ENCODE data around the gene GAB1.

GRCh38 chr4:143437476-143437875 is 100.8 kb downstream of the GAB1 start:
- TF ChIP-seq ZNF660 (tag by site-specific recombination; IDR thresholded peaks at IDR 0.05) (no peak), CTCF (tag by site-specific recombination; IDR thresholded peaks at IDR 0.05) (no peak), OSR2 (tag by site-specific recombination; IDR thresholded peaks at IDR 0.05) (no peak), TCF7L2 (IDR thresholded peaks at IDR 0.05; ENCODE audit: borderline replicate concordance, low read depth, low read length) (no peak)
- TF ChIP-seq, protein P1, sequence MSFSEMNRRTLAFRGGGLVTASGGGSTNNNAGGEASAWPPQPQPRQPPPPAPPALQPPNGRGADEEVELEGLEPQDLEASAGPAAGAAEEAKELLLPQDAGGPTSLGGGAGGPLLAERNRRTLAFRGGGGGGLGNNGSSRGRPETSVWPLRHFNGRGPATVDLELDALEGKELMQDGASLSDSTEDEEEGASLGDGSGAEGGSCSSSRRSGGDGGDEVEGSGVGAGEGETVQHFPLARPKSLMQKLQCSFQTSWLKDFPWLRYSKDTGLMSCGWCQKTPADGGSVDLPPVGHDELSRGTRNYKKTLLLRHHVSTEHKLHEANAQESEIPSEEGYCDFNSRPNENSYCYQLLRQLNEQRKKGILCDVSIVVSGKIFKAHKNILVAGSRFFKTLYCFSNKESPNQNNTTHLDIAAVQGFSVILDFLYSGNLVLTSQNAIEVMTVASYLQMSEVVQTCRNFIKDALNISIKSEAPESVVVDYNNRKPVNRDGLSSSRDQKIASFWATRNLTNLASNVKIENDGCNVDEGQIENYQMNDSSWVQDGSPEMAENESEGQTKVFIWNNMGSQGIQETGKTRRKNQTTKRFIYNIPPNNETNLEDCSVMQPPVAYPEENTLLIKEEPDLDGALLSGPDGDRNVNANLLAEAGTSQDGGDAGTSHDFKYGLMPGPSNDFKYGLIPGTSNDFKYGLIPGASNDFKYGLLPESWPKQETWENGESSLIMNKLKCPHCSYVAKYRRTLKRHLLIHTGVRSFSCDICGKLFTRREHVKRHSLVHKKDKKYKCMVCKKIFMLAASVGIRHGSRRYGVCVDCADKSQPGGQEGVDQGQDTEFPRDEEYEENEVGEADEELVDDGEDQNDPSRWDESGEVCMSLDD (tag by site-specific recombination; IDR thresholded peaks at IDR 0.05) = no peak
